ENCODE data around the gene NAALADL2. TPM values are rescaled to one million over a fixed set of nuclear protein-coding genes. Genes with fewer than 3 reads are reported as not detected.
A peak's percentile ranks its signal among the peaks of the same experiment; 100 is the strongest.

Gene NAALADL2
- total and polyA plus RNA-seq, 4 donors, result 0.28 to 4.6 (median 3.1) TPM

DNA sequence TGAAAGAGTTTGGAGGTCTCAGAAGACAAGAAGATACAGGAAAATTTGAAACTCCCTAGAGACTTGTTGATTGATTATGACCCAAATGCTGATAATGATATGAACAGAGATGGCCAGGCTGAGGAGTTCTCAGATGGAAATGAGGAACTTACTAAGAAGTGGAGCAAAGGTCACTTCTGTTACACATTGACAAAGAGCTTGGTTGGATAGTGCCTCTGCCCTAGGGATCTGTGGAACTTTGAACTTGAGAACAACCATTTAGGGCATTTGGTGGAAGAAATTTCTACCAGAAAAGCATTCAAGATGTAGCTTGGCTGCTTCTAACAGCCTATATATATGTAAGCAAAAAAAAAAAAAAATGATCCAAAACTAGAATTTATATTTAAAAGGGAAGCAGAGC is 48.9 kb upstream of the NAALADL2 start:
- no peaks in the 10 kb centered on the region for H3K27me3 ChIP-seq (ENCODE audit: control insufficient read depth in 4 of 4, insufficient read depth in 4 of 4, low read length in 3 of 4)
- H3K9me3 ChIP-seq (ENCODE audit: control insufficient read depth in 4 of 4, low read length in 3 of 4), result no peaks in the 10 kb centered on the region
- no peaks in the 10 kb centered on the region for H3K36me3 ChIP-seq (ENCODE audit: control insufficient read depth in 4 of 4, insufficient read depth in 3 of 4, low read depth in 1 of 4, low read length in 3 of 4)
- H3K4me3 ChIP-seq (ENCODE audit: low read depth in 1 of 3, low read length in 3 of 3), result no peak overlapping the region
- TF ChIP-seq HNF4G (IDR thresholded peaks at IDR 0.05) (peak; percentile 34), SP1 (IDR thresholded peaks at IDR 0.05) (peak; percentile 80), GABPA (IDR thresholded peaks at IDR 0.05 in 1 of 2, conservative IDR thresholded peaks at IDR 0.05 in 1 of 2) (no peak), RAD21 (IDR thresholded peaks at IDR 0.05) (peak in 1 of 2 donors; percentile 20), JUND (IDR thresholded peaks at IDR 0.05) (peak in 1 of 2 donors; percentile 18), FOXA2 (IDR thresholded peaks at IDR 0.05) (no peak), YY1 (IDR thresholded peaks at IDR 0.05) (peak; percentile 30), ZBTB33 (IDR thresholded peaks at IDR 0.05) (no peak), CTCF (IDR thresholded peaks at IDR 0.05; ENCODE audit: low read depth, low read length, missing input control) (no peak), EGR1 (IDR thresholded peaks at IDR 0.05; ENCODE audit: low read depth in 2 of 2) (no peak), RXRA (IDR thresholded peaks at IDR 0.05) (peak; percentile 76 to 82), TAF1 (conservative IDR thresholded peaks at IDR 0.05) (no peak), HNF4A (conservative IDR thresholded peaks at IDR 0.05) (peak; percentile 82 to 85), NR2F2 (IDR thresholded peaks at IDR 0.05) (no peak), FOXA1 (IDR thresholded peaks at IDR 0.05) (no peak)
- TF ChIP-seq, protein P1, sequence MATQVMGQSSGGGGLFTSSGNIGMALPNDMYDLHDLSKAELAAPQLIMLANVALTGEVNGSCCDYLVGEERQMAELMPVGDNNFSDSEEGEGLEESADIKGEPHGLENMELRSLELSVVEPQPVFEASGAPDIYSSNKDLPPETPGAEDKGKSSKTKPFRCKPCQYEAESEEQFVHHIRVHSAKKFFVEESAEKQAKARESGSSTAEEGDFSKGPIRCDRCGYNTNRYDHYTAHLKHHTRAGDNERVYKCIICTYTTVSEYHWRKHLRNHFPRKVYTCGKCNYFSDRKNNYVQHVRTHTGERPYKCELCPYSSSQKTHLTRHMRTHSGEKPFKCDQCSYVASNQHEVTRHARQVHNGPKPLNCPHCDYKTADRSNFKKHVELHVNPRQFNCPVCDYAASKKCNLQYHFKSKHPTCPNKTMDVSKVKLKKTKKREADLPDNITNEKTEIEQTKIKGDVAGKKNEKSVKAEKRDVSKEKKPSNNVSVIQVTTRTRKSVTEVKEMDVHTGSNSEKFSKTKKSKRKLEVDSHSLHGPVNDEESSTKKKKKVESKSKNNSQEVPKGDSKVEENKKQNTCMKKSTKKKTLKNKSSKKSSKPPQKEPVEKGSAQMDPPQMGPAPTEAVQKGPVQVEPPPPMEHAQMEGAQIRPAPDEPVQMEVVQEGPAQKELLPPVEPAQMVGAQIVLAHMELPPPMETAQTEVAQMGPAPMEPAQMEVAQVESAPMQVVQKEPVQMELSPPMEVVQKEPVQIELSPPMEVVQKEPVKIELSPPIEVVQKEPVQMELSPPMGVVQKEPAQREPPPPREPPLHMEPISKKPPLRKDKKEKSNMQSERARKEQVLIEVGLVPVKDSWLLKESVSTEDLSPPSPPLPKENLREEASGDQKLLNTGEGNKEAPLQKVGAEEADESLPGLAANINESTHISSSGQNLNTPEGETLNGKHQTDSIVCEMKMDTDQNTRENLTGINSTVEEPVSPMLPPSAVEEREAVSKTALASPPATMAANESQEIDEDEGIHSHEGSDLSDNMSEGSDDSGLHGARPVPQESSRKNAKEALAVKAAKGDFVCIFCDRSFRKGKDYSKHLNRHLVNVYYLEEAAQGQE (IDR thresholded peaks at IDR 0.05), result peak; percentile 24
- TF ChIP-seq, protein P2, sequence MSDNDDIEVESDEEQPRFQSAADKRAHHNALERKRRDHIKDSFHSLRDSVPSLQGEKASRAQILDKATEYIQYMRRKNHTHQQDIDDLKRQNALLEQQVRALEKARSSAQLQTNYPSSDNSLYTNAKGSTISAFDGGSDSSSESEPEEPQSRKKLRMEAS (IDR thresholded peaks at IDR 0.05), result no peak
- TF ChIP-seq, protein P3, sequence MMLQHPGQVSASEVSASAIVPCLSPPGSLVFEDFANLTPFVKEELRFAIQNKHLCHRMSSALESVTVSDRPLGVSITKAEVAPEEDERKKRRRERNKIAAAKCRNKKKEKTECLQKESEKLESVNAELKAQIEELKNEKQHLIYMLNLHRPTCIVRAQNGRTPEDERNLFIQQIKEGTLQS (IDR thresholded peaks at IDR 0.05), result no peak
- no peak overlapping the region for H3K27ac ChIP-seq (ENCODE audit: low read depth in 1 of 2, low read length in 2 of 2)
- H3K4me1 ChIP-seq (ENCODE audit: control insufficient read depth in 4 of 4, insufficient read depth in 4 of 4, low read length in 3 of 4), result peaks cover 0 to 10% (median 0%) of the 10 kb centered on the region in 4 donors
- DNase-seq (ENCODE audit: low spot score), result no peak
- no peak overlapping the region for H3K9ac ChIP-seq (ENCODE audit: low read depth in 1 of 2, low read length in 2 of 2)

Data from liver (tissue), 9 donors.